Stimulated activated CD8-positive, alpha-beta memory T cell treated with anti-CD3 and anti-CD28 coated beads, Interleukin-7, amount 100 ng/mL, for 48 hours (primary cell): Measurements from ENCODE around the gene HELZ2.
A peak's percentile ranks its signal among the peaks of the same experiment; 100 is the strongest.

ENCODE experiments used
- DNase-seq, 2 donors: peaks; one replicate each; pipeline ENCODE4 v3.0.0-alpha.2; 2020; ENCODE audit warnings: low read depth in 1 of 2; ENCODE audit errors: extremely low read depth in 1 of 2

HELZ2 gene

GRCh38 chr20:63539441-63540370, 34.3 kb downstream of the HELZ2 start:
- DNase-seq, result no peak

- DNase-seq, result no peak
Measured at GRCh38 chr20:63539092-63539430, 35.0 kb downstream of the HELZ2 start.

- no peak for DNase-seq
Measured at GRCh38 chr20:63538204-63539091, 35.6 kb downstream of the HELZ2 start.

- DNase-seq, result peak; percentile 90 to 95
Measured at GRCh38 chr20:63537525-63538203, 36.4 kb downstream of the HELZ2 start.

- DNase-seq, result no peak
Measured at GRCh38 chr20:63536997-63537524, 37.0 kb downstream of the HELZ2 start, which contains the start of gene PTK6. Gene PTK6, minus strand, starts transcription at chr20:63537376. Its CDS starts 62 bp downstream, at chr20:63537314.

GRCh38 chr20:63536241-63536977, 37.6 kb downstream of the HELZ2 start:
- DNase-seq, result no peak

GRCh38 chr20:63534831-63535651, 39.0 kb downstream of the HELZ2 start:
- no peak for DNase-seq

GRCh38 chr20:63534427-63534830, 39.6 kb downstream of the HELZ2 start:
- DNase-seq, result no peak

GRCh38 chr20:63533871-63534393, 40.1 kb downstream of the HELZ2 start:
- DNase-seq, result no peak

- no peak for DNase-seq
Measured at GRCh38 chr20:63533388-63533787, 40.7 kb downstream of the HELZ2 start.

GRCh38 chr20:63532449-63532971, 41.5 kb downstream of the HELZ2 start:
- DNase-seq, result no peak

- no peak for DNase-seq
Measured at GRCh38 chr20:63531686-63532448, 42.2 kb downstream of the HELZ2 start.

GRCh38 chr20:63530788-63531160, 43.3 kb downstream of the HELZ2 start:
- no peak for DNase-seq

GRCh38 chr20:63529861-63530787, 43.9 kb downstream of the HELZ2 start:
- DNase-seq, result no peak

GRCh38 chr20:63529180-63529860, 44.7 kb downstream of the HELZ2 start:
- DNase-seq, result no peak

- DNase-seq, result no peak
Measured at GRCh38 chr20:63527184-63527583, 46.9 kb downstream of the HELZ2 start.
